HepG2 (cell line): Measurements from ENCODE around the gene SFI1. TPM values are rescaled to one million over a fixed set of nuclear protein-coding genes. Genes with fewer than 3 reads are reported as not detected.
"Not testable (repeated sequence)": the region's sequence is repeated elsewhere in the genome, so short reads cannot be mapped to it uniquely, and the experiment has no call there.

Experiments used
- ATAC-seq: fragments of 200-7000 bp; cut with Tn5 transposase; 3 replicates; pipeline ENCODE4 v1.9.1; 2020; ENCODE audit warnings: mild to moderate bottlenecking, moderate library complexity
- BruUV-seq: library from RNA; stranded (reverse); fragments of 400-500 nt; replicated peaks from 2 replicates; lab custom pipeline; 2021; lab: Mats Ljungman, UMichigan
- CTCF ChIA-PET: fragments of 300-600 bp; formaldehyde crosslinking; extraction: SDS; loops from one replicate; lab custom pipeline; 2021; ENCODE audit warnings: low total read pairs, inconsistent platforms, low intra/inter-chr PET ratio; lab: Yijun Ruan, JAX
- POLR2A ChIA-PET: fragments of 350-600 bp; sonication (Branson Sonifier 250); formaldehyde crosslinking; loops from one replicate; lab custom pipeline; 2020; ENCODE audit warnings: antibody characterized with exemption, inconsistent platforms; lab: Yijun Ruan, JAX
- DNase-seq: peaks from one replicate; pipeline ENCODE4 v3.0.0-alpha.2; 2015; ENCODE audit warnings: low spot score
- FAIRE-seq: peaks from 3 replicates; lab custom pipeline; 2011; peaks lifted over from hg19 to GRCh38; lab: Jason Lieb, UNC
- H2AFZ ChIP-seq: one replicate; pipeline ENCODE4 v1.6.1; 2011; ENCODE audit warnings: low read length, inconsistent platforms
- H3K27ac ChIP-seq: fragments of 300-600 bp; 3 replicates; pipeline ENCODE4 v1.8.0; 2011; ENCODE audit warnings: mixed run types, mild to moderate bottlenecking, mixed read lengths, low read length, inconsistent platforms; ENCODE audit not compliant: insufficient read depth; ENCODE audit errors: extremely low read length
- H3K27me3 ChIP-seq, 2 experiments: fragments of 200-600 bp in 1 of 2; 2 replicates in 1 of 2; 3 replicates in 1 of 2; pipeline versions ENCODE4 v1.6.0 to v1.8.0; 2011; ENCODE audit warnings: low read length in 2 of 2, mild to moderate bottlenecking in 2 of 2, moderate library complexity in 2 of 2, inconsistent platforms in 1 of 2; ENCODE audit not compliant: insufficient read depth in 2 of 2, control insufficient read depth in 1 of 2
- H3K36me3 ChIP-seq, 2 experiments: fragments of 200-600 bp in 1 of 2; replicated peaks in 1 of 2; 2 replicates in 1 of 2; 3 replicates in 1 of 2; pipeline versions ENCODE4 v1.5.1 to v1.8.0; 2011; ENCODE audit warnings: low read length in 2 of 2, inconsistent platforms in 1 of 2; ENCODE audit not compliant: insufficient read depth in 2 of 2, control insufficient read depth in 1 of 2
- H3K4me1 ChIP-seq: 2 replicates; pipeline ENCODE4 v1.5.1; 2012; ENCODE audit warnings: low read length, inconsistent platforms; ENCODE audit not compliant: insufficient read depth
- H3K4me2 ChIP-seq: 2 replicates; pipeline ENCODE4 v1.6.0; 2011; ENCODE audit warnings: low read depth, low read length, inconsistent platforms
- H3K4me3 ChIP-seq, 3 experiments: fragments of 200-600 bp in 1 of 3; sonication (generic), shearing (Covaris generic) in 1 of 3; replicated peaks in 1 of 3; 2 replicates each; pipeline ENCODE4 v1.5.1; 2011 to 2016; ENCODE audit warnings: low read length in 3 of 3, inconsistent platforms in 2 of 3, low read depth in 2 of 3, mild to moderate bottlenecking in 2 of 3, control low read depth in 1 of 3, mixed read lengths in 1 of 3; ENCODE audit not compliant: insufficient read depth in 1 of 3
- H3K79me2 ChIP-seq: one replicate; pipeline ENCODE4 v1.6.1; 2011; ENCODE audit warnings: low read length, inconsistent platforms; ENCODE audit not compliant: insufficient read depth
- H3K9ac ChIP-seq: 2 replicates; pipeline ENCODE4 v1.6.0; 2011; ENCODE audit warnings: mild to moderate bottlenecking, low read depth, low read length, inconsistent platforms; ENCODE audit not compliant: insufficient read depth
- H3K9me3 ChIP-seq: 2 replicates; pipeline ENCODE4 v1.5.1; 2012; ENCODE audit warnings: mild to moderate bottlenecking, low read length
- H4K20me1 ChIP-seq: 2 replicates; pipeline ENCODE4 v1.6.0; 2011; ENCODE audit warnings: inconsistent platforms, mild to moderate bottlenecking, low read length, moderate library complexity; ENCODE audit not compliant: insufficient read depth
- ELF4 ChIP-seq: sonication (generic); formaldehyde crosslinking; IDR thresholded peaks from 2 replicates; pipeline ENCODE4 v1.5.0; 2020; ENCODE audit warnings: missing genetic modification reagents, mild to moderate bottlenecking, moderate library complexity, borderline replicate concordance
- GLMP ChIP-seq: sonication (generic); formaldehyde crosslinking; IDR thresholded peaks from 2 replicates; pipeline ENCODE4 v1.9.0; 2021; ENCODE audit warnings: missing genetic modification reagents, mild to moderate bottlenecking, borderline replicate concordance
- IKZF4 ChIP-seq: sonication (generic); formaldehyde crosslinking; IDR thresholded peaks from 2 replicates; pipeline ENCODE4 v1.5.1; 2020; ENCODE audit warnings: borderline replicate concordance, mild to moderate bottlenecking, low read depth, missing genetic modification reagents; ENCODE audit errors: not compliant biosample characterization
- MLLT10 ChIP-seq: sonication (generic); formaldehyde crosslinking; IDR thresholded peaks from 2 replicates; pipeline ENCODE4 v1.4.0; 2020; ENCODE audit warnings: missing genetic modification reagents
- NFYC ChIP-seq: IDR thresholded peaks from 2 replicates; pipeline ENCODE4 v1.6.1; 2016; ENCODE audit warnings: missing genetic modification reagents, missing compliant biosample characterization
- SIN3A ChIP-seq: IDR thresholded peaks from 2 replicates; pipeline ENCODE4 v1.6.1; 2011; ENCODE audit warnings: low read depth, mild to moderate bottlenecking, control low read depth, low read length, borderline replicate concordance
- THAP11 ChIP-seq: IDR thresholded peaks from 2 replicates; pipeline ENCODE4 v1.6.1; 2016; ENCODE audit warnings: missing biosample characterization, missing genetic modification reagents
- WGBS: methylation state at CpG from one replicate; pipeline ENCODE4 v1.1.6; 2017; ENCODE audit warnings: low lambda C conversion rate; 5-methylcytosine and 5-hydroxymethylcytosine counted together
- in situ Hi-C: cut with HindIII; loops from 2 replicates; pipeline ENCODE4 v1.10.0; 2017; ENCODE audit warnings: low pct_unique_long_range_greater_than_20kb; ENCODE audit not compliant: extremely low pct_ligation_motif_present
- intact Hi-C: fragments of 100-400 bp; cut with micrococcal nuclease; formaldehyde crosslinking; loops from one replicate; pipeline ENCODE4 v1.10.0; 2022; ENCODE audit not compliant: unreplicated experiment
- polyA plus RNA-seq, 8 experiments: library from polyadenylated mRNA; depleted of rRNA in 3 of 8; stranded (reverse) in 7 of 8; unstranded in 1 of 8; fragments of >200 nt; fragmentation: Illumina TruSeq in 4 of 8; extraction: Trizol in 4 of 8; gene quantifications; 2 replicates each; pipeline versions ENCODE4 v1.2.1 to v1.2.3, GENCODE V29; 2011 to 2016; ENCODE audit warnings: low read depth in 4 of 8, missing spikeins in 1 of 8, mixed read lengths in 1 of 8; ENCODE audit not compliant: insufficient read depth in 1 of 8
- total RNA-seq, 5 experiments: library from RNA; depleted of rRNA; stranded (reverse); fragments of >200 nt; fragmentation: Illumina TruSeq; extraction: Trizol; gene quantifications; 2 replicates each; pipeline ENCODE4 v1.2.3, GENCODE V29; 2016; ENCODE audit warnings: low read depth in 1 of 5

Gene SFI1
- total and polyA plus RNA-seq, 2 of the 13 experiments (the other 11 are each of a cell fraction or from before 2014, with no cell fraction given): 20.5 to 40.1 TPM

GRCh38 chr22:31537019-31537535 lies 40.7 kb downstream of the SFI1 start (continued):
- no peak for TF ChIP-seq GLMP (CRISPR knock-in tag)

- Histone ChIP-seq H3K4me3 (no peak overlapping the region), H3K79me2 (no peaks in the 10 kb centered on the region), H3K9ac (no peak overlapping the region), H3K9me3 (no peaks in the 10 kb centered on the region), H2AFZ (no peak overlapping the region), H3K27me3 (no peaks in the 10 kb centered on the region), H3K36me3 (no peaks in the 10 kb centered on the region), H3K4me1 (peaks cover 4% of the 10 kb centered on the region)
- ATAC-seq (no peak), FAIRE-seq (no peak), DNase-seq (no peak)
- intact Hi-C loops (no loop called here), in situ Hi-C loops (no loop called here)
- no TSS peak for BruUV-seq
- TF ChIP-seq NFYC (CRISPR knock-in tag) (no peak), MLLT10 (no peak), ELF4 (no peak), THAP11 (CRISPR knock-in tag) (no peak), IKZF4 (CRISPR knock-in tag) (no peak), SIN3A (no peak)
- TF ChIP-seq, all 625 proteins: peak for 0
- CTCF ChIA-PET: no interaction called here
- Histone ChIP-seq H4K20me1 (no peaks in the 10 kb centered on the region), H3K27ac (no peak overlapping the region), H3K4me2 (no peak overlapping the region)
- POLR2A ChIA-PET: no interaction called here
- WGBS: 99% methylated on average over 5 of the region's 5 CpGs
These were observed 42.5 kb downstream of the SFI1 start for GRCh38 chr22:31538815-31539214.

DNA sequence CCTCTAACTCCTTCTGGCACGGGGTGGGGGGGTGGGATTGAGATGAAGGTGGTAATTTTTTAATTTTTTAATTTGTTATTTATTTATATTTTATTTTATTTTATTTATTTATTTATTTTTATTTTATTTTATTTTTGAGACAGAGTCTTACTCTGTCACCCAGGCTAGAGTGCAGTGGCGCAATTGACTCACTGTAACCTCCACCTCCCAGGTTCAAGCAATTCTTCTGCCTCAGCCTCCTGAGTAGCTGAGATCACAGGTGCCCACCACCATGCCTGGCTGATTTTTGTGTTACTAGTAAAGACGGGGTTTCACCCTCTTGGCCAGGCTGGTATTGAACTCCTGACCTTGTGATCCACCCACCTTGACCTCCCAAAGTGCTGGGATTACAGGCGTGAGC lies 43.8 kb downstream of the SFI1 start:
- CTCF ChIA-PET, H3K79me2 ChIP-seq, POLR2A ChIA-PET, H3K36me3 ChIP-seq, in situ Hi-C loops, H4K20me1 ChIP-seq, DNase-seq, H3K9ac ChIP-seq, H3K27me3 ChIP-seq, H3K9me3 ChIP-seq, FAIRE-seq, H2AFZ ChIP-seq, intact Hi-C loops, BruUV-seq, H3K27ac ChIP-seq, H3K4me3 ChIP-seq, ATAC-seq, H3K4me2 ChIP-seq: not testable (repeated sequence)
- peaks cover 16% of the 10 kb centered on the region for H3K4me1 ChIP-seq
- 94% methylated on average over 4 of the region's 4 CpGs for WGBS
